HG03378 (cell line): ENCODE data around the gene PNPLA6.
"Not testable (repeated sequence)": the region's sequence is repeated elsewhere in the genome, so short reads cannot be mapped to it uniquely, and the experiment has no call there.

ENCODE experiments used
- ATAC-seq: cut with Tn5 transposase; IDR thresholded peaks from one replicate; pipeline ENCODE4 v1.9.1; 2021; ENCODE audit warnings: mild to moderate bottlenecking, moderate library complexity; ENCODE audit not compliant: unreplicated experiment

Gene PNPLA6

GRCh38 chr19:7550987-7551761 is 15.7 kb downstream of the PNPLA6 start:
- ATAC-seq: no peak

- ATAC-seq: no peak
These were observed 17.3 kb downstream of the PNPLA6 start for GRCh38 chr19:7552781-7553180.

GRCh38 chr19:7554565-7554964 is 19.0 kb downstream of the PNPLA6 start:
- no peak for ATAC-seq

GRCh38 chr19:7554990-7555864 is 19.7 kb downstream of the PNPLA6 start:
- ATAC-seq: no peak

- ATAC-seq: no peak
These were observed 21.3 kb downstream of the PNPLA6 start for GRCh38 chr19:7556696-7557315.

- no peak for ATAC-seq
These were observed 23.1 kb downstream of the PNPLA6 start for GRCh38 chr19:7558667-7559066.

- no peak for ATAC-seq
These were observed 23.6 kb downstream of the PNPLA6 start for GRCh38 chr19:7559102-7559501.

GRCh38 chr19:7560255-7560654 is 24.7 kb downstream of the PNPLA6 start:
- no peak for ATAC-seq

GRCh38 chr19:7561325-7561724 is 25.8 kb downstream of the PNPLA6 start:
- ATAC-seq: no peak

- ATAC-seq: no peak
These were observed 27.3 kb downstream of the PNPLA6 start for GRCh38 chr19:7562646-7563393.

- ATAC-seq: no peak
These were observed 29.3 kb downstream of the PNPLA6 start for GRCh38 chr19:7564866-7565265.

GRCh38 chr19:7565332-7565731 is 29.8 kb downstream of the PNPLA6 start:
- no peak for ATAC-seq

GRCh38 chr19:7570761-7571160 is 35.2 kb downstream of the PNPLA6 start:
- no peak for ATAC-seq

- no peak for ATAC-seq
These were observed 40.0 kb downstream of the PNPLA6 start for GRCh38 chr19:7575434-7576040.

GRCh38 chr19:7577422-7577821 is 41.9 kb downstream of the PNPLA6 start:
- ATAC-seq: not testable (repeated sequence)

- ATAC-seq: no peak
These were observed 42.6 kb downstream of the PNPLA6 start for GRCh38 chr19:7578127-7578526.

GRCh38 chr19:7579182-7579581 is 43.7 kb downstream of the PNPLA6 start:
- ATAC-seq: no peak

GRCh38 chr19:7582446-7582845 is 46.9 kb downstream of the PNPLA6 start:
- no peak for ATAC-seq

GRCh38 chr19:7589822-7590221 is 54.3 kb downstream of the PNPLA6 start:
- no peak for ATAC-seq

- ATAC-seq: no peak
These were observed 54.7 kb downstream of the PNPLA6 start for GRCh38 chr19:7590256-7590655.
